NCI-H1417 treated with DMSO at 0.1 percent for 48 hours (cell line): ENCODE results near the gene IGFBP3.

Experiments used
- DNase-seq: peaks from one replicate; lab custom pipeline; 2025; lab: John Stamatoyannopoulos, UW

Gene IGFBP3

DNA sequence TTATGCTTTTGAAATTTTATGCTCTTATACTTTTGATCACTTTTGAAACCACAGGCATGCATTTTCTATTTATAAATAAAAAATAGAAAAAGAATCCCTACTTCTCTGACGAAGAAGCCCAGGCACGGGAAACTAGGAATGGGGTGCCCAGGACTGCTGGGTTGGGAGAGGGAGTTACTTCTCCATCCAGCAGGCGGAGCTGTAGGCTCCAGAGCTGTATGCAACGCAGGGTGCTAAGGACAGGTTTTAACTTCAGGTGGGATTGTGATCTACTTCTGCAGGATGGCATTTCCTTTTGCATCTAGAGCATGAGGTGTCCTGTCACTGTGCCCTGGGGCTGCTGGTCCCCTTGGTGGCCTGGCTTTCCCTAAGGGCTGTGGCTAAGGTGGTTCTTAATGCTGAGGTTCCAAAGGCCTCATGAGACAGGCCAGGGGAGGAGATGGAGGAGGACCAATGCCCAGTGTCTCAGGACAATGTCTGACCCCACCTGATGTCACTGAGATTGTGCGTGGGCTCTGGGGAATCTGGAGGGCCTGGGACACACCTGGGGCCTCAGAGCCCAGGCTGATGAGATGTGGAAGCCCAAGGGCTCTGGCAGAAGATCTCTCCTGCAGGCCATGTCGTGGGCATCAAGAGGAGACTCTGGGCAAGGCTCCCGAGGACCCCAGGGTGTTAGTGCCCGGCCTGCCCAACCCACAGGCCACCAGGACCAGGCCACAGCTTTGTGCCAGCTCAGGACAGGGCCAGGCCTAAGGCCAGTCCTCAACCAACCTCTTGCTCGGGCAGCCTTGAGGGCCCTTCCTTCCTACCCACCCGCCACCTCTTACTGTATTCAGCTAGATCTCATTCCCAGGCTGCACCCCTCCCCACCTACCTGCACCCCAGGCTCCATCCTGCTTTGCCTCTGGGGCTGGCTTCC is 48.7 kb downstream of the IGFBP3 start:
- no peak for DNase-seq

DNA sequence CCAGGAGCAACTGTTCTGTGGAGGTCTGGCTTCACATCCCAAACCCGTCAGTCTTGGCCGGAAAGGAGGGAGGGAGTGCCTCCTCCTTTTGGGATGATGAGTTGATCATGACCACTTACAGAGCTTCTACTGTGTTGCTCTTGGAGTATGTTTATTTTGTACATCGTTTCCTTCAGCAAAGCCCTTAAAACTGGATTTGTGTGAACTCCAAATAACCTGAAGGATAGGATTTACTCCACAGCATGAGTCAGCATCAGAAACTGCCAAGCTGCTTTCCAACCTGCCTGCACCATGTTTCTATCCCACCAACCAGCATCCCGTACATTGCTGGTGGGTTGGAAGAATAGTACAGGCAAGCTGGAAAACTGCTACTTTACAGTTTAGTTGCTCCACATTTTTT is 51.6 kb downstream of the IGFBP3 start:
- no peak for DNase-seq

DNA sequence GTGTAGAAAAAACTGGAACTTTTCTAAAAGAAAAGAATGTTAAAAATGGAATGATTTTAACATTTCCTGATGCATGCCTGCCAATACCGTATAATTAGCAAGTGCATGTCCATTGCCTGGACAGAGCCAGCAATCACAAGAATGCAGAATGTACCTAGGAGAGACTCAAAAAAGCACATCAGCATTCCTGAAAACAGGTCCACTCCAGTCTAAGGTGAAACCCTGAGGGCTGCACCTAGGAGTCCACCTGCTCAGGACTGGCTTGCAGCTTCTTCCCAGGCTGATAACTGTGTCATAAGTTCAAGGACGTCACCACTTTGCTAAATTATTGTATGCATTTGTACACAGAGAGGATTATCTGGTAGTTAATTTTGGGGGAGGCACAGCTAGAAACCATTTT is 53.6 kb downstream of the IGFBP3 start:
- DNase-seq, result no peak

DNA sequence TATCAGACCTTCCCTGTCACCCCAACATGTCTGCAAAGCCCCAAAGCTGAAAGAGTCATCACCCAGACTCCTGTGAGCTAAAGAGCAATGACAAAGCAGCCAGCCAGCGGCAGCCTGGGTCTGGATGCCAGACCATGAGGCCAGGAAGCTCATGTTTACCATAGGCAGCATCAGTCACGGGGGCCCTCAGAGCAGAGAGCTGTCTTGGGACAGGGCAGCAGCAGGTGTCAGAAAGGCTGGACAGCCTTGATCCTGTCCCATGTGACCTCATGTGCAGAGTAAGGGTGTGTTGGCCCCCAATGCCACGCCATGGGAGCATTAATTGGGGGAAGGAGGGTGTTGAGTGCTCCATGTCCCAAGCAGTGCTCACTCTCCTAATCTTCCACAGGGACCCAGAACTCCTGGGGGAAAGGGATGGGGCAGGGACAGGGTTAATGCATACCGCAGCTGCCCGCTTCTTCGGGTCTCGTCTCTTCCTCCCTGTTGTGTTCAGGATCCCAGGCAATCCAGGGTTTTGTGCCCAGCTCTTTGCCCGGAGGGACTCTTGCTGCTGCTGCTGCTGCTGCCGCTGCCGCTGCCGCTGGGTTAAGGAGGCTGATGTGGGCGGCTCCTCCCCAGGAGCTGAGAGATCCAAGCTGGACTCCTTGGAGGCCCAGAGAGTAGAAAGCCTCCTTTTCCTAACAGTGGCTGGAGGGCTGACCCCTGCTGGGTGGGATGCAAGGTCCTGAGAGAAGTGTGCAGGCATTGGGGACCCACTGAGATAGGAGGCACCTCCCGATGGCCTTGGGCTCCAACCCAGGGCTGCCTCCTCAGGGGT is 55.3 kb downstream of the IGFBP3 start:
- no peak for DNase-seq

DNA sequence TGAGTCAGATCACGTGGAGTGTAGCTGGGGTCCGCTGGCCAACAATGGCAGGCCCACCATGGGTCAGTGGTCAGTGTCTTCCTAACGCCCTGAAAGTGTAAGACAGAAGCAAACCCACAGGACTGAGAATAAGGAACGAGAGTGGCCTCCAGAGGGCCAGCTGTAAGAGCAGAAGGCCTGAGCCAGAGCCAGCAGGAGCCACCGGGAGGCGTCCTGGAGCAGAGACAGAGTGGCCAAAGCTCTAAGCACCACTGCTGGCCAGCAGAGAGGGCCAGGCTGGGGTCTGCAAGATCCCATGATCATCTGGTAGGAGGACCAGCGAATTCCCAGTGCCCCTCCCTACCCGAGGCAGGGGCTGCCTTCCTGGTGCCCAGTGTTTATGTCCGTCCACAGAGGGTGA is 57.4 kb downstream of the IGFBP3 start:
- no peak for DNase-seq
